22Rv1 (cell line): Measurements from ENCODE around the gene NHERF1.

Experiments used
- H3K27ac ChIP-seq: fragments of 450-650 bp; 2 replicates; pipeline ENCODE4 v1.5.1; 2017
- CTCF ChIP-seq: fragments of 450-650 bp; IDR thresholded peaks from 2 replicates; pipeline ENCODE4 v1.5.1; 2017; ENCODE audit warnings: mild to moderate bottlenecking
- ZFX ChIP-seq: fragments of 450-650 bp; IDR thresholded peaks from 2 replicates; pipeline ENCODE4 v1.6.1; 2017; ENCODE audit warnings: antibody characterized with exemption, borderline replicate concordance

NHERF1 gene

GRCh38 chr17:74763565-74764387 lies 15.3 kb downstream of the NHERF1 start:
- TF ChIP-seq CTCF (no peak), ZFX (no peak)
- H3K27ac ChIP-seq: no peak overlapping the region

DNA sequence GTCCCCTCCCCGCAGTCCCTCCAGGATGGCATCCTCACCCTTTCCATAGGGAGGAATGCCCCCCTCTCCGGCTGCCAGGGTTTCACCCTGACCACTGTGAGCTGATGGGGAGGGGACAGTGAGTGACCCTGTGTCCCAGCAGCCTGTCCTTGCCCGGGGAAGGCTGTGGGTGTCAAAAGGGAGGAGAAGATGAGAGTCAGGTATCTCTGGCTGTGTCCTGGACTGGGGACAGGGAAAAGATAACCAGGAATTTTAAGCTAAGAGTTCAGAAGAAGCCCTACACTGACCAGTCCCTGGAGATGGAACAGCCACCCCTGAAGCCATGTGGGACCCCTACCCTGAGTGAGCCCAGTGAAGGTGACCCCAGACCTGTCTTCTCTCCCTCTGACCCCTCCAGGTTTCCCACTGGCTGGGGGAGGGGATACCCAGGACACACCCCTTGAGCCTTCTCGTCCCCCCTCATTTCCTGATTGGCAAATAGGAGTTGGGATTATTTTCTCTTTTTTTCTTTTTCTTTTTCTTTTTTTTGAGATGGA lies 16.4 kb downstream of the NHERF1 start:
- TF ChIP-seq ZFX (no peak), CTCF (no peak)
- no peak overlapping the region for H3K27ac ChIP-seq

- no peak overlapping the region for H3K27ac ChIP-seq
Measured at GRCh38 chr17:74766413-74766812, 18.0 kb downstream of the NHERF1 start.

GRCh38 chr17:74767111-74767516 lies 18.7 kb downstream of the NHERF1 start:
- H3K27ac ChIP-seq: no peak overlapping the region
- TF ChIP-seq ZFX (no peak), CTCF (no peak)

More at GRCh38 chr17:74766413-74766812, 18.0 kb downstream of the NHERF1 start:
- TF ChIP-seq ZFX (no peak), CTCF (no peak)

DNA sequence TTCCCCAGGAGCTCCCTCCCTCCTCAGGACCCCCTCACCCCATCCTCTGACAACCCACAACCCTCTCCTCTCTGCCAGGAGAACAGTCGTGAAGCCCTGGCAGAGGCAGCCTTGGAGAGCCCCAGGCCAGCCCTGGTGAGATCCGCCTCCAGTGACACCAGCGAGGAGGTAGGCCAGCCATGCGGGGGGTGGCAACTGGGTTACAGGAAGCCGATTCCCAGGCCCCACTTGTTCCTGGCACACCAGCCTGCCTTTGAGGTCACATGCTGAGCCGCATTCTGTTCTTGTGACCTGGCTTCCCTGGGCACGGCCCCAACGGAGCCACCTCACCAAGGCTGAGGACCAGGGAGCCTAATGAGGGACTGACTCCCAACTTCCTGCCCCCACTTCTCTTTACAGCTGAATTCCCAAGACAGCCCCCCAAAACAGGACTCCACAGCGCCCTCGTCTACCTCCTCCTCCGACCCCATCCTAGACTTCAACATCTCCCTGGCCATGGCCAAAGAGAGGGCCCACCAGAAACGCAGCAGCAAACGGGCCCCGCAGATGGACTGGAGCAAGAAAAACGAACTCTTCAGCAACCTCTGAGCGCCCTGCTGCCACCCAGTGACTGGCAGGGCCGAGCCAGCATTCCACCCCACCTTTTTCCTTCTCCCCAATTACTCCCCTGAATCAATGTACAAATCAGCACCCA lies 19.8 kb downstream of the NHERF1 start:
- no peak for TF ChIP-seq CTCF
- no peak overlapping the region for H3K27ac ChIP-seq

DNA sequence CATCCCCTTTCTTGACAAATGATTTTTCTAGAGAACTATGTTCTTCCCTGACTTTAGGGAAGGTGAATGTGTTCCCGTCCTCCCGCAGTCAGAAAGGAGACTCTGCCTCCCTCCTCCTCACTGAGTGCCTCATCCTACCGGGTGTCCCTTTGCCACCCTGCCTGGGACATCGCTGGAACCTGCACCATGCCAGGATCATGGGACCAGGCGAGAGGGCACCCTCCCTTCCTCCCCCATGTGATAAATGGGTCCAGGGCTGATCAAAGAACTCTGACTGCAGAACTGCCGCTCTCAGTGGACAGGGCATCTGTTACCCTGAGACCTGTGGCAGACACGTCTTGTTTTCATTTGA lies 20.3 kb downstream of the NHERF1 start:
- no peak overlapping the region for H3K27ac ChIP-seq
- TF ChIP-seq ZFX (no peak), CTCF (no peak)

DNA sequence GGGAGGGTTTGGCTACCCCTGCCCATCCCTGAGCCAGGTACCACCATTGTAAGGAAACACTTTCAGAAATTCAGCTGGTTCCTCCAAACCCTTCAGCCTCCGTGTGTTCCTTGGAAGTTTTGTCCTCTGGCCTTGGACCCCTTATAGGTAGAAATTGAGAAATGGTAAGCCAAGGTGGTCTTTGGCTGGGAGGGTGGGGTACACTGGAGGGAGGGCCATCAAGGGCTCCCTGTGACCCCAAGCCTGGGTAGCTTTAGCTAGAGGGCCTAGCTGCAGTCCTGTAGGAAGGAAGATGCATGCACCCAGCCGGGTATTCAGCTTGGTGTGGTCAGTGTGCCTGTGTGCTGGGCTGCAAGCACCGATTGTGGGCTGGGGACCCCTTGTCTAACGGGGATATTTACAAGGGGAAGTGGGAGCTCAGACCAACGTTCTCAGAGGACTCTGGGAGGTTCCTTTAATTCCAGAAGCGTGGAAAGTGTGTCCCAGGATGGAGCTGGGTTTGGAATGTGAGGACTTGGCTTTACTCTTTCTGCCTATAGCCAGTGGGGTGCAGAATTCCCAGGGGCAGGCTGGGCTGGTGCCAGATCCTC lies 20.9 kb downstream of the NHERF1 start:
- TF ChIP-seq CTCF: no peak
- no peak for TF ChIP-seq ZFX
- H3K27ac ChIP-seq: no peak overlapping the region; the same call in 1 of the 2 replicates
